HL-60/S4 (cell line): ENCODE measurements around the gene FXYD1.

Source experiments
- in situ Hi-C: fragments of 300-500 bp; cut with MboI; formaldehyde crosslinking; loops from 2 replicates; pipeline ENCODE4 v1.14.3; 2022; ENCODE audit warnings: low sequenced_read_pairs

FXYD1 gene

DNA sequence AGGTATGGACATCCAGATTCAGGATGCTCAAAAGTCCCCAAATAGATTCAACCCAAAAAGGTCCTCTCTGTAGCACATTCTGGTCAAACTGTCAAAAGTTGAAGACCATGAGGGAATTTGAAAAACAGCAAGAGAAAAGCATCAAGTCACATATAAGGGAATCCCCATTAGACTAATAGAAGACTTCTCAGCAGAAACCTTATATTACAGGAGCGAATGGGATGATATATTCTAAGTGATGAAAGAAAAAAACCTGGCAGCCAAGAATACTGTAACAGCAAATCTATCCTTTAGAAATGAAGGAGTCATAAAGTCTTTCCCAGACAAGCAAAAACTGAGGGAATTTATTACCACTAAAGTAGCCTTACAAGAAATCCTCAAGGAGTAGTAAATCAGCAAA, 45.6 kb downstream of the FXYD1 start:
- in situ Hi-C loops: no loop called here

- in situ Hi-C loops: no loop called here
Observed at GRCh38 chr19:35184884-35185283, 46.3 kb downstream of the FXYD1 start.
